Activated naive CD8-positive, alpha-beta T cell treated with anti-CD3 and anti-CD28 coated beads for 36 hours (primary cell): ENCODE data around the gene CDKL2. TPM values are rescaled to one million over a fixed set of nuclear protein-coding genes. Genes with fewer than 3 reads are reported as not detected.
A peak's percentile ranks its signal among the peaks of the same experiment; 100 is the strongest.
"Not testable (repeated sequence)": the region's sequence is repeated elsewhere in the genome, so short reads cannot be mapped to it uniquely, and the experiment has no call there.

ENCODE experiments used
- DNase-seq: peaks from one replicate; pipeline ENCODE4 v3.0.0; 2021
- H3K27ac Mint-ChIP-seq: one replicate; pipeline ENCODE4 v1.8.0; 2022; ENCODE audit warnings: mild to moderate bottlenecking, moderate library complexity, mixed read lengths
- H3K27me3 Mint-ChIP-seq: one replicate; pipeline ENCODE4 v1.8.0; 2022; ENCODE audit warnings: mild to moderate bottlenecking, mixed read lengths
- H3K36me3 Mint-ChIP-seq: one replicate; pipeline ENCODE4 v1.8.0; 2021; ENCODE audit warnings: mild to moderate bottlenecking, mixed read lengths
- H3K4me1 Mint-ChIP-seq: one replicate; pipeline ENCODE4 v1.8.0; 2021; ENCODE audit warnings: mixed read lengths
- H3K4me3 Mint-ChIP-seq: one replicate; pipeline ENCODE4 v1.8.0; 2022; ENCODE audit warnings: mild to moderate bottlenecking, moderate library complexity, mixed read lengths
- H3K9me3 Mint-ChIP-seq: one replicate; pipeline ENCODE4 v1.8.0; 2022; ENCODE audit warnings: mixed read lengths
- total RNA-seq, 2 experiments: library from RNA; stranded (reverse); gene quantifications; one replicate each; pipeline ENCODE4 v1.2.3, GENCODE V29; 2021

Gene CDKL2
- under 1 TPM; 0.60 to 0.84 TPM for total RNA-seq

- peak within 1 kb of the TSS; percentile 72 for H3K27ac Mint-ChIP-seq
- no peaks in the 10 kb centered on the region for H3K27me3 Mint-ChIP-seq
- peak within 1 kb of the TSS; percentile 72 for H3K4me3 Mint-ChIP-seq
- H3K4me1 Mint-ChIP-seq: peaks cover 23% of the 10 kb centered on the region
- peak; percentile 90 for DNase-seq
- H3K9me3 Mint-ChIP-seq: no peaks in the 10 kb centered on the region
- no peaks in the 10 kb centered on the region for H3K36me3 Mint-ChIP-seq
These were observed at the start of gene CDKL2 for GRCh38 chr4:75630174-75630936. TSS of gene CDKL2 (minus strand) at chr4:75630528. CDS start at chr4:75625988, 4,540 bp downstream.

DNA sequence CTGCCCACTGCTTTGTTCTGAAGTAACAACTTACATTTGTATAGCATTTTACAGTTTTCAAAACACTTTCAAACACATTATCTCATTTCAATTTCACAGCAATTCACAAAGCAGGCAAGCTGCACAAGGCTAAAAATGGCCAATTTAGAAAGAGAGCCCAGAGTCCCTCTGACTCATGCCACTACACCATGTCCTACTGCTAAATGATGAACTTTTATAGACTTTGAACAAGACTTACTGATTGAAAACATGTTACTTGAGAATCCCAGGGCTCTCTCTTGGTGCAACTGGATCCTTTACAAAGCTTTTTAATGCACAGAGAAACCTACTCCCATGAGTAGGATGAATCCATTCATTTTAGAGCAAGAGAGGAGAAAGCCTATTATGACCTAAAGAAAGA, 48.6 kb upstream of the CDKL2 start:
- no peaks in the 10 kb centered on the region for H3K27me3 Mint-ChIP-seq
- peaks cover 19% of the 10 kb centered on the region for H3K4me1 Mint-ChIP-seq
- no peak overlapping the region for H3K27ac Mint-ChIP-seq
- no peak for DNase-seq
- H3K36me3 Mint-ChIP-seq: no peaks in the 10 kb centered on the region
- H3K4me3 Mint-ChIP-seq: no peak overlapping the region
- no peaks in the 10 kb centered on the region for H3K9me3 Mint-ChIP-seq

DNA sequence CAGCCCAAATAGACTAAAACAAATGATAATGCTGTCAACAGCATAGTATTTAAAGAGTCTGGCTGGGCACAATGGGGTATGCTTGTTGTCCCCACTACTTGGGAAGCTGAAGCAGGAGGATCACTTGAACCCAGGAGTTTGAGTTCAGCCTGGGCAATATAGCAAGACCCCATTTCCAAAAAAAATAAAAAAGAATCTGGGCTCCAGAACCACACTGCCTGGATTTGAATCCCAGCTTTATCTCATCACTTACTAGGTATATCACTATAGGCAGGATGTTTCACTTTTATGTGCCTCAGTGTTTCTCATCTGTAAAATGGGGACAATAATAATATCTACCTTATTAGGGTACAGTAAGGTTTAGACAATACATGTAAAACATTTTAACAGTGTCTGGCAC, 48.1 kb upstream of the CDKL2 start:
- Mint-ChIP-seq H3K4me1 (peaks cover 19% of the 10 kb centered on the region), H3K27me3 (no peaks in the 10 kb centered on the region), H3K36me3 (no peaks in the 10 kb centered on the region), H3K4me3 (no peak overlapping the region), H3K27ac (no peak overlapping the region), H3K9me3 (no peaks in the 10 kb centered on the region)
- no peak for DNase-seq

DNA sequence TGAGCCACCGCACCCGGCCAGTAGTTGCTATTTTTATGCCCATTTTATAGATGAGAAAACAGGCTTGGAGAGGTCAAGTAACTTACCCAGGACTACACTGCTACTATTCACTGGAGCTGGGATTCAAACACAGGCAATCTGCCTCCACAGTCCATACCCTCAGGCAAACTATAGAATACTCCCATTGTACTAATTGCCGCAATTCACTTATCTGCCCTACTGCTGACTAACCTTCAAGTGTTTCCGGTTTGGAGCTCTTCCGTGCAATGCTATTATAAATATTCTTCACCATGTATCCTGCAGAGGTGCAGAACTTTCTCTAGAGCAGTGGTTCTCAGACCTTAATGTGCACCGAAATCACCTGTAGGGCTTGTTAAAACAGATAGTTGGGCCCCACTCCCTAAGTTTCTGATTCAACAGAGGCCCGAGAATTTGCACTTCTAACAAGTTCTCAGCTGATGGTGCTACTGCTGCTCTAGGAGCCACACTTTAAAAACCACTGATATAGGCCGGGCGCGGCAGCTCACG, 44.7 kb upstream of the CDKL2 start:
- no peaks in the 10 kb centered on the region for H3K9me3 Mint-ChIP-seq
- H3K27ac Mint-ChIP-seq: no peak overlapping the region
- H3K36me3 Mint-ChIP-seq: peaks cover 16% of the 10 kb centered on the region
- no peak for DNase-seq
- H3K27me3 Mint-ChIP-seq: no peaks in the 10 kb centered on the region
- H3K4me3 Mint-ChIP-seq: no peak overlapping the region
- H3K4me1 Mint-ChIP-seq: peaks cover 25% of the 10 kb centered on the region

GRCh38 chr4:75673959-75674328, 43.6 kb upstream of the CDKL2 start:
- H3K9me3 Mint-ChIP-seq: no peaks in the 10 kb centered on the region
- H3K27me3 Mint-ChIP-seq: no peaks in the 10 kb centered on the region
- no peak for DNase-seq
- peak overlapping the region; percentile 99 for H3K4me3 Mint-ChIP-seq
- peak overlapping the region; percentile 99 for H3K27ac Mint-ChIP-seq
- peaks cover 23% of the 10 kb centered on the region for H3K36me3 Mint-ChIP-seq
- peaks cover 32% of the 10 kb centered on the region for H3K4me1 Mint-ChIP-seq

DNA sequence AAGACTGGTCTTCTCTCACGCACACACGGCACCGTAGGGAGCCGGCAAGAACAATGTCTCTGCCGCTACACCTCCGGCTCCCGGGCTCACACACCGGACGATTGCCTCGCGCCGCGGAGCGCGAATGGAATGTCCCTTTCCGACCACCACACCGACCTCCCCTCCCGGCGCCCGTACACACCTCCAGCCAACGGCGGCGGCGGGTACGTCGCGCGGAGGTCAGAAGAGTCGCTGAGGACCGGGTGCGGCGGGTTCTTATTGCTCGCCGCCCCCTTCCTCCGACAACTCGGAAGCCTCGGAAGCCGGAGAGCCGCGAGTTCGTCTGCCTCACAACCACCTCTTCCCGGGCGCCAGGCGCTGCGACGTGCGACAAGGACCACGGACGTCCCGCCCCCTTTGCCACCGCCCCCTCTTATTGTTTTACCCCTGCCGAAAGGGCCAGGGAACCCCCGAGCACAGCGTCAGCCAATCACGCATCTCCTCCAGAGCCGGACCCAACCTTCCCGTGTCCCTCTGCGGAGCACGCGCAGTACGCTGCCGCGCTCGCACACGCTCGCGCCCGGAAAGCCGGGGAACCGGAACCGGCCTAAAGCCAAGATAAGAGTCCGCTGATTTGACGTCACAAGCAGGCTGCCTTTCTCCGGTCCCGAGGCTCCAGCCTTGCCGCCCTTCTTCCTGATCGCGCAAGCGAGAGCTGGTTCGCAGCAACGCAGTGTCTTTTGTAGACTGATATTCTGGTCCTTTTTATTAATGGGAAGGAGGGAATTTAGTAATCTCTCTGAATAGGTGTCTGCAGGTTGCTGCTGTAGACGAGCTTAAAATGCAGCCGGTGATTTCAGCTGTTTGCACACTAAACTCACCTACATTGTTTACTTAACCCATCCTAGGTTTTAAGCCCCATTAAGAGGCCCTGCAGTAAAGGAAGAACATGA, 43.0 kb upstream of the CDKL2 start, which contains the start of gene G3BP2:
TSS of gene G3BP2 (minus strand) at position 385 of the 932 bp plus-strand sequence. CDS start 11,386 bp downstream, outside the sequence.
- peak within 1 kb of the TSS; percentile 99 for H3K27ac Mint-ChIP-seq
- H3K9me3 Mint-ChIP-seq: no peaks in the 10 kb centered on the region
- H3K4me1 Mint-ChIP-seq: peaks cover 39% of the 10 kb centered on the region
- no peaks in the 10 kb centered on the region for H3K27me3 Mint-ChIP-seq
- peak; percentile 97 for DNase-seq
- H3K4me3 Mint-ChIP-seq: peak within 1 kb of the TSS; percentile 99
- peaks cover 28% of the 10 kb centered on the region for H3K36me3 Mint-ChIP-seq

DNA sequence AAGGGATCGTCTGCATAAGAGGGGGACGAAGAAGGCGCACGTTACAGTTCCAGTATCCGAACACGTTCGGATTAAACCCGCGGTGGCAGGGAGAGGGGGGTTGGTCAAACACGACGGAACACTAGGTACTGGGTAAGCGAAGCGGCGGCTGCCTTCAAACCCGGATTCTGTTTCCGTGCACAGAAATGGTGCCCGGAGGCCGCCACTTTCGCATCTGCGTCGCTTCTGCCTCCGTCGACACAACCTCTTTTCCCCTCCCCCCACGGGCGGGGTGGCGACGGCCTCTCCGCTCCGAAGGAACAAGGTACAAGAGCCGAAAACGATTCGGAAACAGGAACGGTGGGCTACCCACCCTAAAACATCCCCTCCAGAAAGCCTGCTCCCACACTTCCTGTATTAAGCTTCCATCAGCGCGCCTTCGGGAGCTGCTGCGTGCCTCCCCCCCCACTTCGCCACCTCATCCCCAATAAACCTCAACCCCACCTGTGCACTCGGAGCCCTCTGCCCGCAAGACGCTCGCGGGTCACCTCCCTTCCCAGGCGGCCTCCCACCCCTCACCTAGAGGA, 42.2 kb upstream of the CDKL2 start:
- H3K9me3 Mint-ChIP-seq: no peaks in the 10 kb centered on the region
- H3K4me3 Mint-ChIP-seq: peak overlapping the region; percentile 99
- peak; percentile 85 for DNase-seq
- H3K4me1 Mint-ChIP-seq: peaks cover 46% of the 10 kb centered on the region
- peaks cover 31% of the 10 kb centered on the region for H3K36me3 Mint-ChIP-seq
- no peaks in the 10 kb centered on the region for H3K27me3 Mint-ChIP-seq
- H3K27ac Mint-ChIP-seq: peak overlapping the region; percentile 99

DNA sequence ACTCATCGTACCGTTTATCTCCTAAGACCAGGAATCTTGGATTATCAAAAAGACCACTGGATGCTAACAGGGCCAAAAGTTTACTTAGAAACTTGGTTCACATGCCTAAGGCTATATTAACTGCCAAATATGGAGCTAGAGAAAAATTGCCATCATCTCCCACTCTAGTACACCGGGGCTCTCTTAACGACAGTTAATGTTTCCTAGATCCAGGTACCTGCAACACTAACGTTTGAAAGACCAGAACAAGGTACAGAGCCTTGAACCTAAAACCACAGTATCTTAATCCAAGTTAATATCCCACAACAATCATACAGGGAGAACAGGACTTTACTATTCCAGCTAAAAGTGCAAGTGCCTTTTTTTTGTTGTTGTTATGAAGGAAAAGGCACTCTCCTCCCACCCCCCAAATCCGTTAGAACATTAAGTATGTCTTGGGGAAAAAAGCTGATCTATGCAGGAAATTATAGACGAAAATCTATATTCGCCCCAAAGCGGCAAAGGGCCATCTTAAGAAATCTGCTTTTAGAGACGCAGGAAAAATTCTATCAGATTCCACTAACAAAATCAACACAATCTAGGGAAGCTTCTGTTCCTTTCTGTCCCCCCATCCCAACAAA, 41.6 kb upstream of the CDKL2 start:
- peak overlapping the region; percentile 99 for H3K4me3 Mint-ChIP-seq
- peaks cover 36% of the 10 kb centered on the region for H3K36me3 Mint-ChIP-seq
- no peaks in the 10 kb centered on the region for H3K27me3 Mint-ChIP-seq
- H3K4me1 Mint-ChIP-seq: peaks cover 51% of the 10 kb centered on the region
- no peaks in the 10 kb centered on the region for H3K9me3 Mint-ChIP-seq
- DNase-seq: no peak
- H3K27ac Mint-ChIP-seq: peak overlapping the region; percentile 99

DNA sequence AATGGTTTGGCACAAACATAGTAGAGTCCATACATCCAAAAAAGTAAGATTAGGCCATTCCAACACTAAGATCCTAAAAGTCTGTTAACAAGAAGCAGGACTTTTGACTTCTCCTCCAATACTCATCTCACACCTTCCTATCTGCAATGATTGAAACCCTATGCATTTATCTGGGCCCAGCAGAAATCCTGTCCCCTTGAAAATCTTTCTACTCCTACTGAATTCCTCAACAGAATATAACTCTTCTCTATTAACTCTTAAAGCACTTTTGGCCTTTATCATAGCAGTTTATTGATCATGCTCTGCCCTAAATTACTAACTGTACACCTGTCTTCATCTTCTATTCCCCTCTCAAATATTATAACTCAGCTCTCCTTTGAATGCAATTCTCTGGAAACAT, 38.3 kb upstream of the CDKL2 start:
- H3K27ac Mint-ChIP-seq: peak overlapping the region; percentile 7
- H3K4me1 Mint-ChIP-seq: peaks cover 67% of the 10 kb centered on the region
- H3K4me3 Mint-ChIP-seq: peak overlapping the region; percentile 50
- no peak for DNase-seq
- H3K9me3 Mint-ChIP-seq: no peaks in the 10 kb centered on the region
- peaks cover 49% of the 10 kb centered on the region for H3K36me3 Mint-ChIP-seq
- H3K27me3 Mint-ChIP-seq: no peaks in the 10 kb centered on the region

DNA sequence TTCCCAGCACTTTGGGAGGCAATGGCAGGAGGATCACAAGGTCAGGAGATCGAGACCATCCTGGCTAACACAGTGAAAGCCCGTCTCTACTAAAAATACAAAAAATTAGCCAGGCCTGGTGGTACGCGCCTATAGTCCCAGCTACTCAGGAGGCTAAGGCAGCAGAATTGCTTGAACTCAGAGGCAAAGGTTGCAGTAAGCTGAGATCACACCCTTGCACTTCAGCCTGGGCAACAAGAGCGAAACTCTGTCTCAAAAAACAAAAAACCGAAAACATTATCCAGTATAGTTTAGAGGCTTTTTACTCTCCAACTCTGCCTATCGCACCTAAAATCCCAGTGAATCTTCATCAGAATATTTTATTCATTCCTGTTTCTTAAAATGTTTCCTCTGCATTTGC, 37.3 kb upstream of the CDKL2 start:
- peaks cover 47% of the 10 kb centered on the region for H3K36me3 Mint-ChIP-seq
- H3K27ac Mint-ChIP-seq: peak overlapping the region; percentile 7
- H3K4me3 Mint-ChIP-seq: peak overlapping the region; percentile 50
- DNase-seq, H3K27me3 Mint-ChIP-seq, H3K9me3 Mint-ChIP-seq: not testable (repeated sequence)
- H3K4me1 Mint-ChIP-seq: peaks cover 71% of the 10 kb centered on the region

DNA sequence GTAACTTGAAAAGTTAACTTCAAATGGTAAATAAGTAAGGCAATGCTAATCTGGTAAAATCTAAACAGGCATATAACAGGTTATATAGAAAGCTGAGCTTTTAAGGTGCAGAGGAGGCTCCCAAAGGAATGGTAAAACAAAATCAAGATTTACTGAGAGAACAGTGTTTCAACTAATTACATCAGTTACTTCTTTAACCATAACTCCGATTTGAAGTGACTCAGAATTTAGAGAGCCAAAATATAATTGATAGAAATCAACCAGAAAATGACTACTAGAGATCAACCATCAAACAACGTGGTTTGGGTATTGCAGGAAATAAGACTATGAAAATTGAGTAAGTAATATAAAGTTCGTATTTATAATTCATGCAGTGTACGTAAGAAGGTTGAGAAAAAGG, 36.0 kb upstream of the CDKL2 start:
- peaks cover 73% of the 10 kb centered on the region for H3K4me1 Mint-ChIP-seq
- DNase-seq: no peak
- H3K9me3 Mint-ChIP-seq: no peaks in the 10 kb centered on the region
- peaks cover 46% of the 10 kb centered on the region for H3K36me3 Mint-ChIP-seq
- peak overlapping the region; percentile 52 for H3K4me3 Mint-ChIP-seq
- H3K27me3 Mint-ChIP-seq: no peaks in the 10 kb centered on the region
- H3K27ac Mint-ChIP-seq: peak overlapping the region; percentile 79

GRCh38 chr4:75664604-75665003, 34.3 kb upstream of the CDKL2 start:
- not testable (repeated sequence) for DNase-seq, H3K9me3 Mint-ChIP-seq, H3K4me3 Mint-ChIP-seq, H3K27ac Mint-ChIP-seq, H3K27me3 Mint-ChIP-seq
- Mint-ChIP-seq H3K4me1 (peaks cover 70% of the 10 kb centered on the region), H3K36me3 (peaks cover 39% of the 10 kb centered on the region)

DNA sequence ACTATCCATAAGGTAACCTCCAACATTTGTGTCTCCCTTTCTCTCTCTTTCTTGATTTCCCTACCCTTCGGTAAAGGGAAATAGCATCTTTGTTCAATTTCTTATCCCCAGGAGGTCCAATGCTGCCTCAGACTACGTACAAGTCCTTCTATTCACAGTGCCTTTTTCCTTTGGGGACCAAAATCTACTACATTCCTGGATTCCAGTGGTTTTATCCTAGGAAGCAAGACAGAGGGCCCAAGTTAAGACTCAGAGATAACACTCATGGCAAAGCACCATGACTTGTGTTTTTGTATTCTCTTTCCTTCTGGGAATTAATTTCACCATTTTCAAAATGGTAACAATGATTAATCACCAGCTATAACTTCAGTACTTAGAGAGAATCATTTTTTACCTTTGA, 32.3 kb upstream of the CDKL2 start:
- peaks cover 41% of the 10 kb centered on the region for H3K36me3 Mint-ChIP-seq
- no peak overlapping the region for H3K27ac Mint-ChIP-seq
- no peak overlapping the region for H3K4me3 Mint-ChIP-seq
- H3K4me1 Mint-ChIP-seq: peaks cover 67% of the 10 kb centered on the region
- H3K27me3 Mint-ChIP-seq: no peaks in the 10 kb centered on the region
- H3K9me3 Mint-ChIP-seq: no peaks in the 10 kb centered on the region
- DNase-seq: no peak

GRCh38 chr4:75660491-75660890, 30.2 kb upstream of the CDKL2 start:
- Mint-ChIP-seq H3K36me3 (peaks cover 40% of the 10 kb centered on the region), H3K4me1 (peaks cover 67% of the 10 kb centered on the region), H3K27me3 (no peaks in the 10 kb centered on the region), H3K9me3 (no peaks in the 10 kb centered on the region), H3K27ac (peak overlapping the region; percentile 29), H3K4me3 (no peak overlapping the region)
- no peak for DNase-seq
